ENCODE measurements around the gene RASGRP1.

RASGRP1 gene

DNA sequence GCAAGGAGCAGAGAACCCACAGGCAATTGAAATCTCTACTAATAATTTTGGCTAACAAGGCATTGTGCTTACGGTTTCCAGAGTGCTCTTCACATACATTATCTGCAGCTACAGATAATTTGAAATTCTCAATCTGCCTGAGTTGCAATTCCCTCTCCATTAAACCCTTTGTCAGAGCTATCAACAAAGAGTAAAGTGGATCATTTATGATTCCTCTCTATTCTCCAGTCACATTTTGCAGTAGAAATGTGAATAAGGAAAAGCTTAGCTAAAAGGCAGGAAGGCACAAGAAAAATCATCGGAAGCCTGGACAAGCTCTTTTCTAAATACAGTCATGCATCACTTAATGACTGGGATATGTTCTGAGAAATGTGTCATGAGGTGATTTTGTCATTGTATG lies 61.1 kb downstream of the RASGRP1 start:
- DNase-seq = peak; percentile 78

GRCh38 chr15:38499651-38500050 lies 65.0 kb downstream of the RASGRP1 start:
- no peak for DNase-seq

GRCh38 chr15:38496151-38496550 lies 68.5 kb downstream of the RASGRP1 start:
- DNase-seq = no peak

GRCh38 chr15:38490242-38490922 lies 74.2 kb downstream of the RASGRP1 start:
- no peak for DNase-seq

- DNase-seq = no peak
Observed at GRCh38 chr15:38487378-38487777, 77.2 kb downstream of the RASGRP1 start.

GRCh38 chr15:38486936-38487335 lies 77.7 kb downstream of the RASGRP1 start:
- DNase-seq = no peak

GRCh38 chr15:38482572-38482971 lies 82.0 kb downstream of the RASGRP1 start:
- no peak for DNase-seq

GRCh38 chr15:38481761-38482160 lies 82.9 kb downstream of the RASGRP1 start:
- no peak for DNase-seq

DNA sequence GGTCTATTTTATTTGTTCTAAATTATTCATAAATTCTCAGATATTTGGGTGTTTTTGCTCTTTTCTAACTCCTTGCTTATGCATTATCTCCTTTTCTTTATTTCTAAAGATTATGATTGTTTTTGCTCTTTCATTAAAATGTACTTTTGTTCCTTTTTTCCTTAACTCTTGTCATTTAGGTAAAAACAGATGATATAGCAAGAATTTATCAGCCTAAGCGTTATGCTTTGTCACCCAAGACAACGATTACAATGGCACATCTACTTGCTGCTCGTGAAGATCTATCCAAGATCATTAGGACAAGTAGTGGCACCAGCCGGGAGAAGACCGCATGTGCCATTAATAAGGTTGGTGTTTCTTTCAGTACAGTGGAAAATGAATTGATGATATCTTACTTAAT lies 83.5 kb downstream of the RASGRP1 start:
- no peak for DNase-seq

- DNase-seq = no peak
Observed at GRCh38 chr15:38479756-38480155, 84.9 kb downstream of the RASGRP1 start.

DNA sequence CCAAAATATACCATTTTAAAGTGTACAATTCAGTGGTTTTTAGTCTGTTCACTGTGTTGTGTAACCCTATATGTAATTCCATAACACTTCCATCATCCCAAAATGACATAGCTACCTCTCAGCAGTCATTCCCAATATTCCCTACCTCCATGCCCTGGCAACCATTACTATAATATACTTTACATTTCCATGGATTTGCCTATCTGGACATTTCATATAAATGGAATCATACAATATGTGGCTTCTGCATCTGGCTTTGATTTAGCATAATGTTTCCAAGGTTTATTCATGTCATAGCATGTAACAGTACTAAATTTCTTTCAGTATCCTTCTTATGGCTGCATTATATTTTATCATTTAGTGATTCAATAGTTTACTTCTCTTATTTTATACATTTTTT lies 85.3 kb downstream of the RASGRP1 start:
- no peak for DNase-seq

DNA sequence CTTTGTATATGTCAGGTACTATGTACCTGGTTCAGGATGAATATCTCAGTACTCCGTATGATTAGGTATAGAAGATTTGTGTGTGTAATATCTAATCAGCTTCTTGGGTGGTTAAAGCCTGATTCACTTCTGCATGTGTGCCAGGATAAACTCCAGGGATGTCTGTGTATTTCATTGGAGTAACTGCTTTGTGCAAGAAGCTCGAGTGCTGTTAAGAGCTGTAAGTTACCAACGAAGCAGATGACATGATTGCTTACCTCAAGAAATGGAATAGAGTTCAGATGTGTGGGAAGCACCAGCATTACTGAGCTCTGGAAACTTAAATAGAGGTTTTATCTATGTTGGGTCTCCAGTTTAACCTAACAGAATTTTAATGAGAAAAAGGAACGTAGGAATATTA lies 87.0 kb downstream of the RASGRP1 start:
- no peak for DNase-seq

- no peak for DNase-seq
Observed at GRCh38 chr15:38476120-38476519, 88.5 kb downstream of the RASGRP1 start.

GRCh38 chr15:38475361-38475760 lies 89.3 kb downstream of the RASGRP1 start:
- DNase-seq = no peak

DNA sequence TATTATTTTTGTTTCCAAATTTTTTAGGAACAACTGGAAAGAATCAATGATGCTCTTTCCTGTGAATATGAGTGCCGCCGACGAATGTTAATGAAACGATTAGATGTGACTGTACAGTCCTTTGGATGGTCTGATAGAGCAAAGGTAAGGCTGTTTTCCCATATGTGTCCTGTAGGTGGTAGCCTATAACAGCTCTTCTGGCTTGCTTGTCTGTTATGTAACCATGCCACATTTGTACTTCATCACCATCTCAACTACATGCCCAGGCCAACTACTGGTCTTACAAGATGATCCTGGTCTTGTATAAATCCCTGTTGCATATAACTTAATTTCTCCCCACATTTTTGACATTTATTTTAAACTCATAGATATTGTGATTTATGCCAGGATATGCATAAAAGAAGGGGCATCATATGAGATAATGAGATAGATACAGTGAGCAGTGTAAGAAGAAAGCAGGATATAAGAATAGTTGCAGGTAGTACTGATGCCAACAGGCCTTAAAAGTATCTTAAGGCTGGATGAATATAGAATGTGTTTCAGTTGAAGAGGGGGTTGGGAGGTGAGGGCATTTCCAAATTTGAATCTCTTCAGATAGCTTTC lies 90.4 kb downstream of the RASGRP1 start:
- peak; percentile 13 for DNase-seq

GRCh38 chr15:38471974-38472373 lies 92.6 kb downstream of the RASGRP1 start:
- DNase-seq = no peak

- DNase-seq = no peak
Observed at GRCh38 chr15:38470816-38471215, 93.8 kb downstream of the RASGRP1 start.

- DNase-seq = no peak
Observed at GRCh38 chr15:38464675-38465074, 99.9 kb downstream of the RASGRP1 start.

- DNase-seq = peak; percentile 2
Observed at GRCh38 chr15:38463893-38464292, 100.7 kb downstream of the RASGRP1 start.

GRCh38 chr15:38461066-38461833 lies 103.4 kb downstream of the RASGRP1 start:
- DNase-seq = no peak

DNA sequence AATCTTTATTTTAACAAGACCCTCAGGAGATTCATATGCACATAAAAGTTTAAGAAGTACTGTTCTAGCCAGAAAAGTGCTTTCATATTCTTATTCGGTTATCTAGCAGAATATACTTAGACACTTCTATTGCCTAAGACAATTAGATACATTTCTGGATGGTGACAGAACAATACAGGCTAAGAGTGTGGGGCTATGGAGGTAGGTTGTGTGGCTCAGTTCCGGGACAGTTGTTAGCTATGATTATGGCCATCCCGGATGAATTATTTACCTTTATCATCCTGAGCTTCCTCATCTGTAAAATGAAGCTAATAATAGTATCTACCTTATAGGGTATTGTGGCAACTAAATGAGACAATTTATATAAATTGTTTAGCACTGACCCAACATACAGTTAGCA lies 104.1 kb downstream of the RASGRP1 start:
- no peak for DNase-seq

DNA sequence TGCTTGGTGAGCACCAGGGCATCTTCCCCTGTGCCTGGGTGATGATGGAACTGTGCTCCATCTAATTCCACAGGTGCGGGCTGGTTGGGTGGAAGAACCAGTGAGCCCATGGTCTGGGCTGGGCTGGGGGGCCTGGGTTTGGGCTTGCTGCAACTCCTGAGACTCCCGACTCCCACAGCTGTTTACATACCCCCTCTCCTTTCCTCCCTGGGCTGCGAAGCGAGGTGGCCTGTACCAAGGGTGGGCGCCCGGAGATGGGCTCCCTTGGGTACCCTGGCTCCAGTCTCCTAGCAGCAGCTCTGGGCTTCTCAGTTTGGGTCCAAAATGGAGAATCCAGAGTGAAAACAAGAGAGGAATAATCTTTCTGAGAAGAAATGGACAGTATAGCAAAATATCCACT lies 105.1 kb downstream of the RASGRP1 start:
- DNase-seq = no peak

- no peak for DNase-seq
Observed at GRCh38 chr15:38458646-38459045, 106.0 kb downstream of the RASGRP1 start.

- no peak for DNase-seq
Observed at GRCh38 chr15:38455092-38455491, 109.5 kb downstream of the RASGRP1 start.
